DMS153 treated with DMSO at 0.1 percent for 48 hours (cell line): ENCODE results near the gene MAT1A.
"Not testable (repeated sequence)": the region's sequence is repeated elsewhere in the genome, so short reads cannot be mapped to it uniquely, and the experiment has no call there.

ENCODE experiments used
- DNase-seq: peaks from one replicate; lab custom pipeline; 2025; ENCODE audit not compliant: unreplicated experiment; lab: John Stamatoyannopoulos, UW

The MAT1A gene

DNA sequence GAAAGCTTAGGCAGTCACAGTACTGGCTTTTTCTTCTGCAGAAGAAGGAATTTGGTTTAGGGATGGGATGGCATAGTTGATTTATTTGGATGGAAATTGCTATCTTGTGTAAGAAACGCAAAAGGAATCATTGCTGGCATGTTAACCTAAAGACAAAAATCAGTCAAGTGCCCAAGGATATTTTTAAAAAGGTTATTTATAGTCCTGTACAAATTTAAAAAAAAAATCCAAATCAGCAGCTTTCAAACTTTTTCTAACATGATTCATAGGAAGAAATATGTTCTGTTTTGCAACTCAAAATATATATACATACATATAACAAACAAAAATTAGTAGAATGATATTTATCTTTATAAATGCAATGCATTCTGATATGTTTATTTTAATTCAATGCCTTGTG, 55.6 kb downstream of the MAT1A start:
- not testable (repeated sequence) for DNase-seq

DNA sequence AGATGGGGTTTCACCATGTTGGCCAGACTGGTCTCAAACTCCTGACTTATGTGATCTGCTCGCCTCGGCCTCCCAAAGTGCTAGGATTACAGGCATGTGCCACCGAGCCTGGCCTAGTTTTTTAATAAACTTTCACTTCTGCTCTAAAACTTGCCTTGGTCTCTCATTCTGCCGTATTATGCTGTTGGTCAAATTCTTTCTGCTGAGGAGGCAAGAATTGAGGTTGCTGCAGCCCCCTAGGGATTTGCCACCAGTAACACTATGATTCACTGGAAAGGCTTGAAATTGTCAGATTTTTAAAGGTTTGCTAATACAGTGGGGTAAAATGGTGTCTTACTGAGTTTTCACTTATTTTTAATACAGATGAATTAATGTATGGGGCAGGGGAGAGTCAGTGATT, 62.7 kb downstream of the MAT1A start:
- DNase-seq, result not testable (repeated sequence)

GRCh38 chr10:80223031-80223419, 66.4 kb downstream of the MAT1A start:
- DNase-seq, result not testable (repeated sequence)
